SK-N-SH (cell line): ENCODE data around the gene C1QTNF8. TPM values are rescaled to one million over a fixed set of nuclear protein-coding genes. Genes with fewer than 3 reads are reported as not detected.

Experiments
- CTCF ChIA-PET: fragments of 300-600, 350-600 bp; formaldehyde crosslinking; extraction: SDS; loops from one replicate; lab custom pipeline; 2021; lab: Yijun Ruan, JAX
- POLR2A ChIA-PET: fragments of 350-600 bp; sonication (Branson Sonifier 250); formaldehyde crosslinking; extraction: SDS; loops from one replicate; lab custom pipeline; 2020; ENCODE audit warnings: antibody characterized with exemption, inconsistent platforms; lab: Yijun Ruan, JAX
- DNase-seq: peaks from one replicate; pipeline ENCODE4 v3.0.0; 2012
- H2AFZ ChIP-seq: fragments of 200-600 bp; sonication (generic); 2 replicates; pipeline ENCODE4 v1.8.1; 2016; ENCODE audit warnings: antibody characterized with exemption, mild to moderate bottlenecking, low read depth
- H3F3A ChIP-seq: fragments of 200-600 bp; sonication (generic); replicated peaks from 2 replicates; pipeline ENCODE3; 2016; ENCODE audit warnings: antibody characterized with exemption, mild to moderate bottlenecking; ENCODE audit not compliant: insufficient read depth
- H3K27ac ChIP-seq, 2 experiments: fragments of 200-500 bp in 1 of 2; fragments of 200-600 bp in 1 of 2; sonication (Bioruptor generic) in 1 of 2; sonication (generic), shearing (Covaris generic) in 1 of 2; 2 replicates each; pipeline versions ENCODE4 v1.5.1 to v1.6.1; 2014 to 2016; ENCODE audit warnings: low read depth in 2 of 2, inconsistent platforms in 1 of 2, low read length in 1 of 2, mild to moderate bottlenecking in 1 of 2, mixed read lengths in 1 of 2
- H3K27me3 ChIP-seq: fragments of 200-600 bp; sonication (generic), shearing (Covaris generic); 2 replicates; pipeline ENCODE4 v1.6.1; 2016; ENCODE audit warnings: mixed run types; ENCODE audit not compliant: insufficient read depth
- H3K36me3 ChIP-seq, 2 experiments: fragments of 200-500 bp in 1 of 2; fragments of 200-600 bp in 1 of 2; sonication (Bioruptor generic) in 1 of 2; sonication (generic) in 1 of 2; replicated peaks in 1 of 2; 2 replicates each; pipeline versions ENCODE3 to v1.5.1; 2014 to 2016; ENCODE audit warnings: low read length in 1 of 2, mild to moderate bottlenecking in 1 of 2; ENCODE audit not compliant: insufficient read depth in 2 of 2, control insufficient read depth in 1 of 2
- H3K4me1 ChIP-seq, 2 experiments: fragments of 200-500 bp in 1 of 2; fragments of 200-600 bp in 1 of 2; sonication (Bioruptor generic) in 1 of 2; sonication (generic), shearing (Covaris generic) in 1 of 2; 2 replicates each; pipeline versions ENCODE4 v1.5.1 to v1.6.1; 2014 to 2016; ENCODE audit warnings: low read depth in 1 of 2, low read length in 1 of 2, mixed run types in 1 of 2; ENCODE audit not compliant: insufficient read depth in 2 of 2, control insufficient read depth in 1 of 2
- H3K4me2 ChIP-seq: fragments of 200-600 bp; sonication (generic), shearing (Covaris generic); 2 replicates; pipeline ENCODE4 v1.6.1; 2017; ENCODE audit warnings: mixed run types
- H3K4me3 ChIP-seq, 2 experiments: fragments of 200-500 bp in 1 of 2; fragments of 200-600 bp in 1 of 2; sonication (Bioruptor generic) in 1 of 2; sonication (generic), shearing (Covaris generic) in 1 of 2; 2 replicates each; pipeline versions ENCODE4 v1.5.1 to v1.8.1; 2014 to 2016; ENCODE audit warnings: low read depth in 2 of 2, inconsistent platforms in 1 of 2, low read length in 1 of 2, mild to moderate bottlenecking in 1 of 2, mixed read lengths in 1 of 2, moderate library complexity in 1 of 2
- H3K79me2 ChIP-seq: fragments of 200-600 bp; sonication (generic); 2 replicates; pipeline ENCODE4 v1.8.1; 2017; ENCODE audit warnings: mild to moderate bottlenecking; ENCODE audit not compliant: insufficient read depth
- H3K9ac ChIP-seq: fragments of 200-600 bp; sonication (generic); 2 replicates; pipeline ENCODE4 v1.6.1; 2017; ENCODE audit warnings: mixed run types
- H3K9me2 ChIP-seq: fragments of 200-600 bp; sonication (generic); 2 replicates; pipeline ENCODE4 v1.6.1; 2017; ENCODE audit warnings: mixed run types
- H3K9me3 ChIP-seq: fragments of 200-600 bp; sonication (generic); 2 replicates; pipeline ENCODE4 v1.6.1; 2017; ENCODE audit warnings: mixed run types, mild to moderate bottlenecking, moderate library complexity
- H4K20me1 ChIP-seq: fragments of 200-600 bp; sonication (generic); 2 replicates; pipeline ENCODE4 v1.6.1; 2017; ENCODE audit warnings: mild to moderate bottlenecking, mixed run types; ENCODE audit not compliant: insufficient read depth
- CTCF ChIP-seq: fragments of 200-600 bp; sonication (generic); IDR thresholded peaks from 2 replicates; pipeline ENCODE4 v1.6.1; 2017; ENCODE audit warnings: antibody characterized with exemption, mild to moderate bottlenecking, moderate library complexity
- ELF1 ChIP-seq: IDR thresholded peaks from 2 replicates; pipeline ENCODE4 v1.4.0; 2012
- FOXM1 ChIP-seq: IDR thresholded peaks from 2 replicates; pipeline ENCODE4 v1.4.0; 2012; ENCODE audit warnings: low read depth, mild to moderate bottlenecking
- GABPA ChIP-seq: IDR thresholded peaks from 2 replicates; pipeline ENCODE4 v1.4.0; 2012; ENCODE audit warnings: low read depth, mild to moderate bottlenecking
- MAX ChIP-seq: IDR thresholded peaks from 2 replicates; pipeline ENCODE4 v1.4.0; 2012; ENCODE audit warnings: low read depth
- NRF1 ChIP-seq: IDR thresholded peaks from 2 replicates; pipeline ENCODE4 v1.6.1; 2012; ENCODE audit warnings: low read depth, mild to moderate bottlenecking, low read length
- PBX3 ChIP-seq: IDR thresholded peaks from 2 replicates; pipeline ENCODE4; 2012
- RXRA ChIP-seq: IDR thresholded peaks from 2 replicates; pipeline ENCODE4 v1.4.0; 2012; ENCODE audit warnings: low read depth, mild to moderate bottlenecking, borderline replicate concordance
- SIN3A ChIP-seq: IDR thresholded peaks from 2 replicates; pipeline ENCODE4 v1.6.1; 2012; ENCODE audit warnings: low read depth, mild to moderate bottlenecking, low read length, moderate library complexity, borderline replicate concordance
- SMC3 ChIP-seq: IDR thresholded peaks from 2 replicates; pipeline ENCODE4 v1.6.1; 2012; ENCODE audit warnings: low read depth, low read length, improper control_type of control experiment
- TCF12 ChIP-seq: IDR thresholded peaks from 2 replicates; pipeline ENCODE4 v1.4.0; 2012
- USF2 ChIP-seq: fragments of 150-350 bp; IDR thresholded peaks from 2 replicates; pipeline ENCODE4 v1.6.1; 2017; ENCODE audit warnings: antibody characterized with exemption, low read length, low read depth, borderline replicate concordance
- YY1 ChIP-seq: IDR thresholded peaks from 2 replicates; pipeline ENCODE4 v1.4.0; 2012; ENCODE audit warnings: low read depth, mild to moderate bottlenecking
- WGBS: methylation state at CpG from one replicate; pipeline ENCODE4 v1.1.6; 2017; ENCODE audit warnings: low lambda C conversion rate; 5-methylcytosine and 5-hydroxymethylcytosine counted together
- polyA plus RNA-seq, 3 experiments: library from polyadenylated mRNA; depleted of rRNA; stranded (reverse); fragments of >200 nt; gene quantifications; 2 replicates each; pipeline ENCODE4 v1.2.3, GENCODE V29; 2012

Gene C1QTNF8
- polyA plus RNA-seq, 1 of the 3 experiments (the other 2 are of a cell fraction): not detected

GRCh38 chr16:1126586-1126985 is 30.5 kb upstream of the C1QTNF8 start:
- H3K4me2 ChIP-seq: no peak overlapping the region
- WGBS: 4% methylated on average over 5 of the region's 10 CpGs
- no peak overlapping the region for H3K9ac ChIP-seq
- H4K20me1 ChIP-seq: no peaks in the 10 kb centered on the region
- TF ChIP-seq TCF12 (no peak), ELF1 (no peak), RXRA (no peak), GABPA (no peak), FOXM1 (no peak), MAX (no peak), PBX3 (no peak), USF2 (no peak), YY1 (no peak)
- H3K27me3 ChIP-seq: peaks cover 41% of the 10 kb centered on the region
- ChIA-PET CTCF (interaction anchor here (0.8 to 1.5 kb wide), 3 partner anchors 19 to 69 kb away, joined by 3 to 4 read pairs (median 3); no protein-coding TSS in a partner anchor), POLR2A (no interaction called here)
- no peak overlapping the region for H3K27ac ChIP-seq
- no peak for DNase-seq
- H3K9me3 ChIP-seq: no peaks in the 10 kb centered on the region
- no peaks in the 10 kb centered on the region for H3K79me2 ChIP-seq
- H3K9me2 ChIP-seq: no peaks in the 10 kb centered on the region
- no peaks in the 10 kb centered on the region for H3K4me1 ChIP-seq
- no peak overlapping the region for H3K4me3 ChIP-seq
- no peak overlapping the region for H2AFZ ChIP-seq
- no peaks in the 10 kb centered on the region for H3F3A ChIP-seq
- no peaks in the 10 kb centered on the region for H3K36me3 ChIP-seq

- TF ChIP-seq SMC3 (no peak), CTCF (no peak), FOXM1 (no peak), SIN3A (no peak), RXRA (no peak), TCF12 (no peak), PBX3 (no peak), NRF1 (no peak)
- Histone ChIP-seq H3F3A (no peaks in the 10 kb centered on the region), H3K9me2 (no peaks in the 10 kb centered on the region), H3K4me1 (no peaks in the 10 kb centered on the region), H3K79me2 (no peaks in the 10 kb centered on the region), H2AFZ (no peak overlapping the region), H3K27ac (no peak overlapping the region), H4K20me1 (no peaks in the 10 kb centered on the region), H3K27me3 (peaks cover 41% of the 10 kb centered on the region), H3K36me3 (no peaks in the 10 kb centered on the region), H3K4me3 (no peak overlapping the region), H3K9me3 (no peaks in the 10 kb centered on the region), H3K4me2 (no peak overlapping the region), H3K9ac (no peak overlapping the region)
- DNase-seq: no peak
- ChIA-PET POLR2A (no interaction called here), CTCF (interaction anchor here (0.8 to 1.5 kb wide), 5 partner anchors 9 to 69 kb away, joined by 3 to 6 read pairs (median 3); no protein-coding TSS in a partner anchor)
- no CpG with 5 or more reads among the region's 17 CpGs for WGBS
These were observed 30.0 kb upstream of the C1QTNF8 start for GRCh38 chr16:1126044-1126443.
